AG09319 (cell line): Measurements from ENCODE around the gene UNC79.
"Not testable (repeated sequence)": the region's sequence is repeated elsewhere in the genome, so short reads cannot be mapped to it uniquely, and the experiment has no call there.

ENCODE experiments used
- DNase-seq: peaks from one replicate; pipeline ENCODE4 v3.0.0-alpha.2; 2010; ENCODE audit warnings: low read depth; ENCODE audit errors: extremely low read depth
- TF ChIP-seq, protein P1 (sequence below): IDR thresholded peaks from 2 replicates; pipeline ENCODE4 v1.5.1; 2011; ENCODE audit warnings: low read depth, mild to moderate bottlenecking, inconsistent platforms, low read length, moderate library complexity

The UNC79 gene

DNA sequence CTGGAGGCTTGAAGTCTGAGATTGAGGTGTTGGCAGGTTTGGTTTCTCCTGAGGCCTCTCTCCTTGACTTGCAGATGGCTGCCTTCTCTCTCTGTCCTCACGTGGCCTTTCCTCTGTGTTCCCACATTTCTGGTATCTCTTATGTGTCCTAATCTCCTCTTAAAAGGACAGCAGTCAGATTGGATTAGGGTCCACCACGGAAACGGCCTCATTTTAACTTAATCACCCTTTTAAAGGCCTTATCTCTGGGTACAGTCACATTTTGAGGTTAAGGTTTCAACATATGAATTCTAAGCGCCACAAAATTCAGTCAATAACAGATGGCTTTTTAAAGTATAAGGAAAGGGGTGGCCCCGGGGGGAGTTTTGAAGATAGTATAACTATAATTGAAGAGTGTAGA lies 33.5 kb downstream of the UNC79 start:
- TF ChIP-seq, protein P1, sequence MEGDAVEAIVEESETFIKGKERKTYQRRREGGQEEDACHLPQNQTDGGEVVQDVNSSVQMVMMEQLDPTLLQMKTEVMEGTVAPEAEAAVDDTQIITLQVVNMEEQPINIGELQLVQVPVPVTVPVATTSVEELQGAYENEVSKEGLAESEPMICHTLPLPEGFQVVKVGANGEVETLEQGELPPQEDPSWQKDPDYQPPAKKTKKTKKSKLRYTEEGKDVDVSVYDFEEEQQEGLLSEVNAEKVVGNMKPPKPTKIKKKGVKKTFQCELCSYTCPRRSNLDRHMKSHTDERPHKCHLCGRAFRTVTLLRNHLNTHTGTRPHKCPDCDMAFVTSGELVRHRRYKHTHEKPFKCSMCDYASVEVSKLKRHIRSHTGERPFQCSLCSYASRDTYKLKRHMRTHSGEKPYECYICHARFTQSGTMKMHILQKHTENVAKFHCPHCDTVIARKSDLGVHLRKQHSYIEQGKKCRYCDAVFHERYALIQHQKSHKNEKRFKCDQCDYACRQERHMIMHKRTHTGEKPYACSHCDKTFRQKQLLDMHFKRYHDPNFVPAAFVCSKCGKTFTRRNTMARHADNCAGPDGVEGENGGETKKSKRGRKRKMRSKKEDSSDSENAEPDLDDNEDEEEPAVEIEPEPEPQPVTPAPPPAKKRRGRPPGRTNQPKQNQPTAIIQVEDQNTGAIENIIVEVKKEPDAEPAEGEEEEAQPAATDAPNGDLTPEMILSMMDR, result no peak
- no peak for DNase-seq

DNA sequence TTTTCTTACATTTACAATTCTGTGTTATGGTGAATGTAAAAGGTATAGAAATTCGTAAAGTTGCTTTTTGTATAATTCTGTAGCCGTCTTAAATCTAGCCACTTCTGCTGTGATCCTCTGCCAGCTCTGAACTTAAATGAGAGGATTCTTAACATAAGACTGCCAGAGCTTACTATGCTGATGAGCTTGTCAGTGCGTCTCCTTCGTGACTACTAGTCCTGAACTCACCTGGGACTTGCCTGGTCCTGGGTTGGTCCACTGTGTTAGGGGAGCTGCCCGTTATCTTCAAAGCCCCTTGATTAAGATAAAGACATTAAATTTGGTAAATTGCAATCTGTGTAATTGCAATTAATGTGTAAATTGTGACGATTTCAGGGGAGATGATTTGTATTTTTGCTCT lies 44.7 kb downstream of the UNC79 start:
- TF ChIP-seq, protein P1, result no peak
- DNase-seq, result no peak

DNA sequence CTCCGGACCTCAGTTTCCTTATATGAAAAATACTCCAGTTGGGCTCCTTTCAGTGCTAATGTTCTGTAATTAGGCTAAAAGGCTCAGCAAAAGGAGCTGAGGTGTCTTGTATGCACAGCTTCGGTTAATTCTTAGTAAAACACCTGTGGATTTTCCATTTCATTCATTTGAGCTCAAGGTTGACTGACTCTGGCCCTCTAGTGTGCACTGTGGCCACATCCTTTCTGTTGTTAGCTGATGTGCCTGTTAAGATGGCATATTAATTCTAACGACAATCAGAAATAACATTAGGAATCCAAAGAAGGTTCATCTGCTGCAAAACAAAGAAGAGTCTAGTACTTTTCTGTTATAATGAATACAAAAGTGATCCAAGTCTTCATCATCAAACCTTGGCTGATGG lies 45.6 kb downstream of the UNC79 start:
- DNase-seq, result no peak

DNA sequence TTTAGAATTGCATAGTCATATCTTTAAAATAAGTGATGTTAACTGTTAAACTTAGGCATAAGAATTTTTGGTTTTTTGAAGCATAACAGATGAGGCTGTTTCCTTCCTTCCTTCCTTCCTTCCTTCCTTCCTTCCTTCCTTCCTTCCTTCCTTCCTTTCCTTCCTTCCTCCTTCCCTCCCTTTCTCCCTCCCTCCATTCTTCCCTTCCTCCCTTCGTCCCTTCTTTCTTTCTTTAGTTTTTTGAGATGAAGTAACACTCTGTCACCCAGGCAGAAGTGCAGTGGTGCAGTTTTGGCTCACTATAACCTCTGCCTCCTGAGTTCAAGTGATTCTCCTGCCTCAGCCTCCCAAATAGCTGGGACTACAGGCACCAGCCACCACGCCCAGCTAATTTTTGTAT lies 48.3 kb downstream of the UNC79 start:
- DNase-seq, result not testable (repeated sequence)

More for the DNA sequence above, 45.6 kb downstream of the UNC79 start:
- TF ChIP-seq, protein P1, result no peak

DNA sequence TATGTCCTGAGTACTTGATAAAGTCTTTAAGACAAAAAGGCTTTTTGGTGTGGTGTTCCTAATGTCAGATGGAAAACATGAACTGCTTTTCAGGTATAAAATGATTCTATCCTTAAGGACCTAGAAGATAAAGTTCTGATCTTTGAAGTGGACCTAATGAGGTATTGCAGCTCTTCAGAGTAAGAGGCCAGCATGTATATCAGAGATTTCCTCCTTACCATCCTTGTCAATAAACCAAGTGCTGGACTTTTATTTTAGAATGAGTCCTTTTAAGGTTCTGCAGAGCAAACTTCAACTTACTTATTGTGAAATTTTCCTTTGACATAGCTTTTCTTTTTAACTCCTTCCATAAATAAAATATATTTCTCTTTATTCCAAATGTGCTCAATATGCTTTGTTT lies 50.1 kb downstream of the UNC79 start:
- DNase-seq, result no peak
- TF ChIP-seq, protein P1, result no peak

DNA sequence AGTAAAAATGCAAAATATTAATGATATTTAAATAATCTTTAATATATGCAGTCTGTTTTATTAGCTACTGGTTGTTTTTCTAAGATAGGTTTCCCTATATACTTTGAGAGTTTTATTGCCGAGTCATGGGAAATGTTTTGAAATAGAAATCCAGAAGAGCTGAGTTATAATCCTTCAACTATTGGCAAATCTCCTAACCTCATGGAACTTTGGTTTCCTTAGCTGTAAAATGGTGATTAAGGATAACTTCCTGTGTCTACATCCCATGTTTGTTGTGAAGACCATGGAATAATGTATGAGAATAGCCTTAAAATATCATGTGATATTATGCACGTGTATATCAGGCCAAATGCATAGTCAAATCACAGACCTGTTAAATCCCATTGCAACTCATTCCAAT lies 51.0 kb downstream of the UNC79 start:
- TF ChIP-seq, protein P1, result no peak
- DNase-seq, result no peak

DNA sequence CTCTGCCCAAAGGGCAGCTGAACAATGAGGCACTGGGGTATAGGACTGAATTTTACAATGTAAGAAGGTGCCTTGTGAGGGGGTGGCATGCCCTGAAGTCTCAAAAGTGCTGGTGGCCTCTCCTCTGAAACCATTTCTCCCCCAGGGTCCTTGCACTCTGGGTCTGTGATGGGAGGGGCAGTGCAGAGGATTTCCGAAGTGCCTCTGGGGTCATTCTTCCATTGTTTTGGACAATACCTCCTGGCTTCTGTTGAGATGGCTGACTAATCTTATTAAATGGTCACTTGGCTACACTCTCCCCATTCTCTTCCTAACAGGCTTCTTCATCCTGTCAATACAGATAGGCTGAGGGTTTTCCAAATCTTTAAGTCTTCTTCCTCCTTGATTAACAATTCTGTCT lies 59.3 kb downstream of the UNC79 start:
- TF ChIP-seq, protein P1, result no peak

DNA sequence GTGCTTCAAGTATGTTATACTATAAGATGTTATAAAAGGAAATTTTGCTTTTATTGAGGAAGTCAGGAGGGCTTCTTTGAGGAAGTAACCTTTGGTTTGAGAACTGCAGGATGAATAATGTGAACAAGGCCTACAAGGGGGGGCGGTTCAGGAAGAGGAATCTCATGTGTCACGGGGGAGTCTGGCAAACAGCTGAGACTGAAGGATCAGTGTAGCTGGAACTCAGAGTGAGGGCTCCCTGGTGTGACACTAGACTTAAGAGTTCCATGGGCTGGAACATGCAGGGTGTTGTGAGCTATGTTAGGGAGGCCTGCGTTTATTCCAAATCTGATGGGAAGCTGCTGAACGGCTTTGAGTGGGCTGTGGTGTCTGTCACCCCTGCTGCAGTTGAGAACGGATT lies 62.3 kb downstream of the UNC79 start:
- DNase-seq, result no peak
- TF ChIP-seq, protein P1, result no peak

More for the DNA sequence above, 59.3 kb downstream of the UNC79 start:
- DNase-seq, result no peak

DNA sequence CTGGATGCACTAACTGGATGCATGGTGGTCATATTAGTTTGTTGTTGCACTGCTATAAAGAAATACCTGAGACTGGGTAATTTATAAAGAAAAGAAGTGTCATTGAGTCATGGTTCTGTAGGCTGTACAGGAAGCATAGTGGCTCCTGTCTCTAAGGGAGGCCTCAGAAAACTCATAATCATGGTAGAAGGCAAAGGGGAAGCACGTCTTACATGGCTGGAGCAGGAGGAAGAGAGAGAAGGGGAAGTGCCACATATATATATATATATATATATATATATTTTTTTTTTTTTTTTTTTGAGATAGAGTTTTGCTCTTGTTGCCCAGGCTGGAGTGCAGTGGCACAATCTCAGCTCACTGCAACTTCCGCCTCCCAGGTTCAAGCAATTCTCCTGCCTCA lies 62.9 kb downstream of the UNC79 start:
- DNase-seq, result not testable (repeated sequence)
